ENCODE data around the gene TMEM43. TPM values are rescaled to one million over a fixed set of nuclear protein-coding genes. Genes with fewer than 3 reads are reported as not detected.

TMEM43 gene
- total and polyA plus RNA-seq, 4 experiments from 2014 or later: 69.3 to 143 (median 76.7) TPM

DNA sequence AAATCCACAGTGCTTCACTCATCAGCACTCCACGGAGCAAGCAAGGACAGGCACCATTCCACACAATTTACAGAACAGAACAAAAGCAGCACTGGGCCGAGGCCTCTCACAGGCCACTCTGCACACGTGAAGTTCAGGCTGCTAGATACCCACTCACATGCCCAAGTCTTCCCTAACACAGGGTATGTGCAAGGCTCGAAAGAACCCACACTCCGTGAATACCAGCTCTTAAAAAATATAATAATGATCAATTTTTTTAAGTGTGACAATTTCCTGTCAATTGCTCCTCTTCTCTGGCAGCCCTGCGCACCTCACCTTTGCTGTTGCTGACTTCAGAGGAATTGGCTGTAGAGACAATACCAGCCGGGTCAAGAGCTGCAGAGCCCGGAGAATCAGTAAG, 34.6 kb downstream of the TMEM43 start:
- H3K9me3 Mint-ChIP-seq: peaks cover 3 to 26% (median 12%) of the 10 kb centered on the region in 8 donors

DNA sequence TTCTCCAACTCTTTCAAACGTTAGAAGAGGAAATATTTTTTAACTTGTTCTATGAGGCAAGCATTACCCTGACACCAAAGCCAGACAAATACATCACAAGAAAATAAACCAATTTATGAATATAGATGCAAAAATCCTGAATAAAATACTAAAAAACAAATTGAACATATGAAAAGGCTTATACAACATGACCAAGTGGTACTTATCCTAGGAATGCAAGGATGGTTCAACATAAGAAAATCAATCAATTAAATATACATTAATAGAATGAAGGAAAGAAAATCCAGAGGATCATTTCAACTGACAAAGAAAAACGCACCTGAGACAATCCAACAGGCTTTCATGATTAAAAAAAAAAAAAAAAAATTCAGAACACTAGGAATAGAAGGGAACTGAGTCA, 36.4 kb downstream of the TMEM43 start:
- no peak overlapping the region for H3K4me3 Mint-ChIP-seq
- ChIA-PET CTCF (ENCODE audit: partially characterized antibody) (no interaction called here), POLR2A (ENCODE audit: partially characterized antibody) (interaction anchor here (0.8 kb wide), 1 partner anchor 17 kb away, joined by 3 read pairs; the partner anchor contains the start of genes LSM3 and XPC)
- H3K36me3 Mint-ChIP-seq: peaks cover 98 to 99% of the 10 kb centered on the region in 2 donors
- H3K27me3 Mint-ChIP-seq: no peaks in the 10 kb centered on the region
- Histone ChIP-seq H3K4me3 (ENCODE audit: low read length in 2 of 2) (no peak overlapping the region), H3K36me3 (ENCODE audit: insufficient read depth, low read length) (peaks cover 97% of the 10 kb centered on the region), H3K27ac (ENCODE audit: low read depth, low read length) (no peak overlapping the region), H3K9me3 (ENCODE audit: control insufficient read depth in 1 of 2, low read length in 2 of 2) (peaks cover 3 to 6% of the 10 kb centered on the region in 2 donors), H3K4me1 (ENCODE audit: insufficient read depth, low read length) (no peaks in the 10 kb centered on the region), H3K27me3 (ENCODE audit: insufficient read depth, low read length) (no peaks in the 10 kb centered on the region)
- no peak overlapping the region for H3K27ac Mint-ChIP-seq
- intact Hi-C loops (cut with micrococcal nuclease): loop anchor here (2.0 kb wide), 1 partner anchor 18 kb away; the partner anchor contains the start of genes LSM3 and XPC
- peaks cover 3 to 26% (median 12%) of the 10 kb centered on the region in 8 donors for H3K9me3 Mint-ChIP-seq
- no peak for DNase-seq
- peaks cover 10 to 31% (median 15%) of the 10 kb centered on the region in 4 donors for H3K4me1 Mint-ChIP-seq

More for the DNA sequence above, 34.6 kb downstream of the TMEM43 start:
- peaks cover 91 to 94% of the 10 kb centered on the region in 2 donors for H3K36me3 Mint-ChIP-seq
- H3K4me1 ChIP-seq (ENCODE audit: insufficient read depth, low read length): no peaks in the 10 kb centered on the region
- ChIA-PET POLR2A (ENCODE audit: partially characterized antibody) (interaction anchor here (0.9 to 1.3 kb wide), 3 partner anchors 14 to 19 kb away, joined by 3 to 8 read pairs (median 4); partner anchors contain the start of genes LSM3 and XPC), CTCF (ENCODE audit: partially characterized antibody) (interaction anchor here (1.0 to 1.6 kb wide), 3 partner anchors 10 to 44 kb away, joined by 3 to 4 read pairs (median 3); no protein-coding TSS in a partner anchor)
- peaks cover 10 to 26% (median 18%) of the 10 kb centered on the region in 4 donors for H3K4me1 Mint-ChIP-seq
- DNase-seq: no peak
- no peaks in the 10 kb centered on the region for H3K27me3 ChIP-seq (ENCODE audit: insufficient read depth, low read length)
- H3K27me3 Mint-ChIP-seq: no peaks in the 10 kb centered on the region
- peak overlapping the region in 3 of 7 donors; percentile 24 to 43 (median 41) for H3K27ac Mint-ChIP-seq
- peaks cover 3 to 6% of the 10 kb centered on the region in 2 donors for H3K9me3 ChIP-seq (ENCODE audit: control insufficient read depth in 1 of 2, low read length in 2 of 2)
- intact Hi-C loops (cut with micrococcal nuclease): no loop called here
- H3K27ac ChIP-seq (ENCODE audit: low read depth, low read length): no peak overlapping the region
- H3K4me3 Mint-ChIP-seq: no peak overlapping the region
- peaks cover 83% of the 10 kb centered on the region for H3K36me3 ChIP-seq (ENCODE audit: insufficient read depth, low read length)
- no peak overlapping the region for H3K4me3 ChIP-seq (ENCODE audit: low read length in 2 of 2)

DNA sequence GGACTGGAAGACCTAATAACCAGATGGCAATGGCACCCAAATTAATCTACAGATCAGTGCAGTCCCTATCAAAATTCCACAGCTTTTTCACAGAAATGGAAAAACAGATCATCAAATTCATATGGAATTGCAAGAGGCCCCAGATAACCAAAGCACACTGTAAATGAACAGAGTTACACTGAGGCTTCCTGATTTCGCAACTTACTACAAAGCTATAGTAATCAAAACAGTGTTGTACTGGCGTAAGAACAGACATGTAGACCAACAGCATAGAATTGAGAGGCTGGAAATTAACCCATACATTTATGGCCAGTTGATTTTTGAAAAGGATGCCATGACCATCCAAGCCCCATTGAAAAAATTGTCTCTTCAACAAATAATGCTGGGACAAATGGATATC, 37.3 kb downstream of the TMEM43 start:
- peaks cover 5 to 29% (median 11%) of the 10 kb centered on the region in 4 donors for H3K4me1 Mint-ChIP-seq
- H3K4me3 Mint-ChIP-seq: no peak overlapping the region
- Histone ChIP-seq H3K4me1 (ENCODE audit: insufficient read depth, low read length) (no peaks in the 10 kb centered on the region), H3K9me3 (ENCODE audit: control insufficient read depth in 1 of 2, low read length in 2 of 2) (peaks cover 3 to 6% of the 10 kb centered on the region in 2 donors), H3K4me3 (ENCODE audit: low read length in 2 of 2) (no peak overlapping the region), H3K27ac (ENCODE audit: low read depth, low read length) (no peak overlapping the region), H3K27me3 (ENCODE audit: insufficient read depth, low read length) (no peaks in the 10 kb centered on the region), H3K36me3 (ENCODE audit: insufficient read depth, low read length) (peaks cover 96% of the 10 kb centered on the region)
- POLR2A ChIA-PET (ENCODE audit: partially characterized antibody): interaction anchor here (0.8 kb wide), 1 partner anchor 16 kb away, joined by 3 read pairs; the partner anchor contains the start of genes LSM3 and XPC
- CTCF ChIA-PET (ENCODE audit: partially characterized antibody): interaction anchor here (1.1 to 1.3 kb wide), 2 partner anchors 9 to 77 kb away, joined by 3 read pairs; no protein-coding TSS in a partner anchor
- intact Hi-C loops (cut with micrococcal nuclease): no loop called here
- H3K27ac Mint-ChIP-seq: no peak overlapping the region
- peaks cover 98% of the 10 kb centered on the region in 2 donors for H3K36me3 Mint-ChIP-seq
- no peak for DNase-seq
- H3K27me3 Mint-ChIP-seq: no peaks in the 10 kb centered on the region
- peaks cover 3 to 26% (median 12%) of the 10 kb centered on the region in 8 donors for H3K9me3 Mint-ChIP-seq

DNA sequence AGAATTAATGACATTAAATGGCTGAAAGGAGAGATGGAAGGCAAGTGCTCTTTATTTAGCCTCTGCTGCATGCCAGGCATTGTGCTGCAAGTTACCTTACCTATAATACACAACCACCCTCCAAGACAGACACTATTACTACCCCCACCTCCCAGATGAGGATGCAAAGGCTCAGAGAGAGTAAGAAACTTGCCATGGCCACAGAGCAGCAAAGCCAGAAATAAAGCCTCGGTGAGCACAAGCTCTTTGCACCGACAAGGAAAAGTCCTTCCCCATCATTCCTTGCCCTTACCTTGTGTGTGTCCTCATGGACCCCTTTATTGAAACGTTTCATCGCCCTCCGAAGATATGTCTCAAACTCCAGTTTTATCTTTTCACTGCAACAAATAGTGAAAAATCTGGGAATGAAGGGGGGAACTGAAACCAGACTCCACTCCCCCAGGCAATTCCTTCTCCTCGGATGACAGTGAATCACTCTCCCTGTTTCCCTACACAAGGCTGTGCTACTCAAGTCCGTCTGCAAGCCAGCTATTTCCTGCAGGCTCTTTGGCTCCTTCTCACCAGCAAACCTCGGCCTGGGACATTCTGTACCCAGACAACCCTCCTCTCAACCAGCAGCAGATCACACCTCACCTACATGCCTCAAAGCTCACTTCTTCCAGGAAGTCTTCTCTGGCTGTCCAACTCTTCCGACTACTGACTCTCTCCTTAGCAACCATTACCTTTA, 42.2 kb downstream of the TMEM43 start:
- H3K4me1 Mint-ChIP-seq: peaks cover 13 to 43% (median 34%) of the 10 kb centered on the region in 4 donors
- CTCF ChIA-PET (ENCODE audit: partially characterized antibody): interaction anchor here (1.5 kb wide), 1 partner anchor 36 kb away, joined by 3 read pairs; no protein-coding TSS in a partner anchor
- H3K27me3 Mint-ChIP-seq: no peaks in the 10 kb centered on the region
- POLR2A ChIA-PET (ENCODE audit: partially characterized antibody): interaction anchor here (1.4 to 3.1 kb wide), 2 partner anchors 8 to 11 kb away, joined by 7 to 19 read pairs; partner anchors contain the start of genes LSM3 and XPC
- H3K9me3 Mint-ChIP-seq: peaks cover 0 to 8% (median 3%) of the 10 kb centered on the region in 8 donors
- Histone ChIP-seq H3K4me1 (ENCODE audit: insufficient read depth, low read length) (no peaks in the 10 kb centered on the region), H3K9me3 (ENCODE audit: control insufficient read depth in 1 of 2, low read length in 2 of 2) (no peaks in the 10 kb centered on the region), H3K27ac (ENCODE audit: low read depth, low read length) (no peak overlapping the region), H3K27me3 (ENCODE audit: insufficient read depth, low read length) (no peaks in the 10 kb centered on the region), H3K4me3 (ENCODE audit: low read length in 2 of 2) (no peak overlapping the region), H3K36me3 (ENCODE audit: insufficient read depth, low read length) (peaks cover 97% of the 10 kb centered on the region)
- DNase-seq: no peak
- no peak overlapping the region for H3K4me3 Mint-ChIP-seq
- peaks cover 98 to 100% of the 10 kb centered on the region in 2 donors for H3K36me3 Mint-ChIP-seq
- intact Hi-C loops (cut with micrococcal nuclease): no loop called here
- peak overlapping the region in 4 of 7 donors; percentile 13 to 77 (median 54) for H3K27ac Mint-ChIP-seq

DNA sequence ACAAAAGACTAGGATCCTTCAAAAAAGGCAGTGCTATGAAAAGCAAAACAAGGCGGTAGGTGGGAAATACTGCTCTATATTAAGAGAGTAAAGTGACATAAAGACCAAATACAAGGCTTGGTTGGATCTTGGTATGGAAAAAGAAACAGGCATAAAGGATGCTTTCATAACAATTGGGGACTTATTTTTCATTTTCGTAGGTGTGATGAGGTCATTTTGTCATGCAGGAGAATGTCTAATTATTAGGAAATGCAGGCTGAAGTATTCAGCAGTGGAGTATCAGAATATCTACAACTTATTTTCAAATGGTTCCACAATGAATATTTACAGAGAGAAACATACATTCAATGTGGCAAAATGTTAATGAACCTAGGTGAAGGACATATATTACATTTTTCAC, 44.6 kb downstream of the TMEM43 start:
- H3K36me3 ChIP-seq (ENCODE audit: insufficient read depth, low read length): peaks cover 82% of the 10 kb centered on the region
- no peaks in the 10 kb centered on the region for H3K27me3 ChIP-seq (ENCODE audit: insufficient read depth, low read length)
- intact Hi-C loops (cut with micrococcal nuclease): no loop called here
- Mint-ChIP-seq H3K27ac (peak overlapping the region in 1 of 7 donors; percentile 11), H3K4me1 (peaks cover 21 to 56% (median 46%) of the 10 kb centered on the region in 4 donors), H3K27me3 (no peaks in the 10 kb centered on the region), H3K4me3 (no peak overlapping the region), H3K9me3 (no peaks in the 10 kb centered on the region), H3K36me3 (peaks cover 87 to 90% of the 10 kb centered on the region in 2 donors)
- DNase-seq: no peak
- no peak overlapping the region for H3K4me3 ChIP-seq (ENCODE audit: low read length in 2 of 2)
- H3K9me3 ChIP-seq (ENCODE audit: control insufficient read depth in 1 of 2, low read length in 2 of 2): no peaks in the 10 kb centered on the region
- ChIA-PET POLR2A (ENCODE audit: partially characterized antibody) (interaction anchor here (3.1 kb wide), 1 partner anchor 9 kb away, joined by 19 read pairs; the partner anchor contains the start of genes LSM3 and XPC), CTCF (ENCODE audit: partially characterized antibody) (interaction anchor here (2.0 kb wide), 1 partner anchor 16 kb away, joined by 6 read pairs; no protein-coding TSS in a partner anchor)
- H3K4me1 ChIP-seq (ENCODE audit: insufficient read depth, low read length): peaks cover 20% of the 10 kb centered on the region
- H3K27ac ChIP-seq (ENCODE audit: low read depth, low read length): no peak overlapping the region

DNA sequence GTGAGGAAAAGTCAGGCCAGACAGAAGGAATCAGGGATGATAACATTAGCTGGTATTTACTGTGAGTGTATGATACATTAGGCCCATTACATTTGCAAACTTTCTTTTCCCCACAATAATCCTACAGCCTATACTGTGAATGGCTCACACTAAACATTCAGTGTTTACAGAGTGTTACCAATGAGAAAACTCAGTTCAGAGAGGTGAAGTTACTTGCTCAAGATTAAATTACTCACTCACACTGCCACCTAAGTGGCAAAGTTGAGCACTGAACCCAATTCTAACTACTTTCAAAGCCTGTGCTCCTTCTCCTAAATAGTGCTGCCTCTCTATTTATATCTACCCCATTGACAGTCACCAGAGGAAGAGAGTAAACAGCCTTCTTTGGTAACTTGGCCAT, 45.0 kb downstream of the TMEM43 start:
- H3K36me3 Mint-ChIP-seq: peaks cover 83 to 85% of the 10 kb centered on the region in 2 donors
- H3K27ac Mint-ChIP-seq: peak overlapping the region in 1 of 7 donors; percentile 37
- peaks cover 25% of the 10 kb centered on the region for H3K4me1 ChIP-seq (ENCODE audit: insufficient read depth, low read length)
- peaks cover 77% of the 10 kb centered on the region for H3K36me3 ChIP-seq (ENCODE audit: insufficient read depth, low read length)
- CTCF ChIA-PET (ENCODE audit: partially characterized antibody): interaction anchor here (2.0 kb wide), 1 partner anchor 17 kb away, joined by 6 read pairs; no protein-coding TSS in a partner anchor
- no peak overlapping the region for H3K4me3 Mint-ChIP-seq
- no peaks in the 10 kb centered on the region for H3K27me3 Mint-ChIP-seq
- no peaks in the 10 kb centered on the region for H3K9me3 ChIP-seq (ENCODE audit: control insufficient read depth in 1 of 2, low read length in 2 of 2)
- POLR2A ChIA-PET (ENCODE audit: partially characterized antibody): no interaction called here
- H3K27me3 ChIP-seq (ENCODE audit: insufficient read depth, low read length): no peaks in the 10 kb centered on the region
- intact Hi-C loops (cut with micrococcal nuclease): no loop called here
- H3K9me3 Mint-ChIP-seq: no peaks in the 10 kb centered on the region
- H3K4me1 Mint-ChIP-seq: peaks cover 23 to 61% (median 50%) of the 10 kb centered on the region in 4 donors
- no peak overlapping the region for H3K27ac ChIP-seq (ENCODE audit: low read depth, low read length)
- DNase-seq: no peak
- H3K4me3 ChIP-seq (ENCODE audit: low read length in 2 of 2): no peak overlapping the region
